ACHN (cell line): ENCODE measurements around the gene PGRMC2.

Source experiments
- DNase-seq: peaks from one replicate; pipeline ENCODE4 v3.0.0-alpha.2; 2015
- in situ Hi-C: cut with HindIII; loops from 2 replicates; pipeline ENCODE4 v1.10.0; 2017; ENCODE audit warnings: low sequenced_read_pairs, low pct_ligation_motif_present, low pct_unique_long_range_greater_than_20kb

The PGRMC2 gene

DNA sequence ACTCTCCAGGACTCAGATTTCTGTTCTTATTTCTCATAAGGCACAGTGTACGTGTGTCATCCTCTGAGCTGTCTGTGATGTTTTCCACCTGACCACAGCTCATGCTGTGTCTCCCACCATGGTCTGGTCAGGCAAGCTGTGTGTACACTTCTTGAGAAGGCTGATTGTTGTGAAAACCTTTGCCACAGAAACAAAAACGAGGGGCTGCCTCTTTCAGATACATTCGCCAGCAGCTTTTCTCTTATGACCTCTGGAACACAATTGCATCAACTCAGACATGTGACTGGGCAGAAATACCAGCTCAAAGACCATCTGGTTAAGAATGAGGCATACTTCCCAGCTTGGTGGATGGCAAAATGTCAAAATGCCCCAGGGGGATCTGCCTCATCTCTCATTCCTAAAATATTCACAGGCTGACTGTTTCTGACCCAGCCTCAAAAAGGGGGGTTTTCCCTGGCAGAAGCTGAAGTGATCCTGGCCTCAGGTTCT, 46.1 kb downstream of the PGRMC2 start:
- in situ Hi-C loops: no loop called here
- DNase-seq: peak; percentile 49

DNA sequence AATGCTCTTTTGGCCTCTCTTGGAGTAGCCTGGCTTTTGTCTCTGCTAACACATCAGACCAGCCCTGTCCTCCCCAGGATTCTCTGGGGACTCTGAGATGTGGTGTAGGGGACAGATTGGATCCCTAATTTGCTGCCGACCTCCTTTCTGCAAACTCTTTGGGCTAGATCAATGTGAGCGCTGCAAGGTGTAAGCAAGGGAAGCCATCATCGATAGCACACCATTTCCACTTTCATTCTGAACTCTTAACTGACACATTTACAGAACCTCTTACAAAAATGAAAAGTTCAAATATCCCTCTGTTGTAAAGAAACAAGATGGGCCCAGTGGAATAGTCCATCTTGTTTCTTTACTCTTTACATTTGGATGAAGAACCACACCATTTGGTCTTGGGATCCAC, 46.6 kb downstream of the PGRMC2 start:
- no peak for DNase-seq
- in situ Hi-C loops: no loop called here

- DNase-seq: no peak
- in situ Hi-C loops: no loop called here
Measured at GRCh38 chr4:128234836-128235235, 52.8 kb downstream of the PGRMC2 start.

GRCh38 chr4:128232719-128233118, 54.9 kb downstream of the PGRMC2 start:
- no peak for DNase-seq
- in situ Hi-C loops: no loop called here

GRCh38 chr4:128228845-128229795, 58.5 kb downstream of the PGRMC2 start:
- no peak for DNase-seq
- in situ Hi-C loops: no loop called here

GRCh38 chr4:128227991-128228571, 59.5 kb downstream of the PGRMC2 start:
- in situ Hi-C loops: no loop called here
- no peak for DNase-seq

GRCh38 chr4:128225148-128225547, 62.5 kb downstream of the PGRMC2 start:
- DNase-seq: no peak
- in situ Hi-C loops: no loop called here

DNA sequence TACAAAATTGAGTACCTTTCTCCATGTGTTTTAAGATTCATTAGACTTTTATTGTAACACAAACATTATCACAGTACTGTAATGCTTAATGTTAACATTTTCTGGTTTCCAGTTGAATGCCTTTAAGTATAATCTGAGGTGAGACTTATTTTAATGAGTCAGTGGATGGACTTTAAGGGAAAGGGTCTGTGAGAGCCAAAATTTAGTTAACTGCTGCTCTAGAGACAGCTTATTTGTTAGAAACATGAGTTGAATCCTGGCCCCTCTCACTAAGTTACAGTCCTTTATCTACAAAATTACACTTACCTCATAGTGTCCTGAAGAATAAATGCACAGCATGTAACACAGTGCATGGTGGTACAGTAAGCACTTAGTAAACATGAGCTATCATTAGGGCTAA, 66.0 kb downstream of the PGRMC2 start:
- DNase-seq: no peak
- in situ Hi-C loops: no loop called here

GRCh38 chr4:128220286-128221235, 67.1 kb downstream of the PGRMC2 start:
- peak; percentile 61 for DNase-seq

More at GRCh38 chr4:128220286-128221235, 67.1 kb downstream of the PGRMC2 start:
- in situ Hi-C loops: no loop called here
